HG03442 (cell line): ENCODE data around the gene TSEN15.
A peak's percentile ranks its signal among the peaks of the same experiment; 100 is the strongest.
"Not testable (repeated sequence)": the region's sequence is repeated elsewhere in the genome, so short reads cannot be mapped to it uniquely, and the experiment has no call there.

Experiments
- ATAC-seq: cut with Tn5 transposase; IDR thresholded peaks from one replicate; pipeline ENCODE4 v1.9.1; 2021; ENCODE audit warnings: mild to moderate bottlenecking, moderate library complexity; ENCODE audit not compliant: unreplicated experiment

Gene TSEN15

GRCh38 chr1:184031092-184031408 is 20.5 kb upstream of the TSEN15 start:
- ATAC-seq = no peak

GRCh38 chr1:184031409-184032107 is 20.0 kb upstream of the TSEN15 start:
- ATAC-seq = no peak

- ATAC-seq = no peak
Observed at GRCh38 chr1:184032306-184032929, 19.1 kb upstream of the TSEN15 start.

GRCh38 chr1:184032930-184033418 is 18.6 kb upstream of the TSEN15 start:
- no peak for ATAC-seq

- ATAC-seq = no peak
Observed at GRCh38 chr1:184033711-184034167, 17.8 kb upstream of the TSEN15 start.

GRCh38 chr1:184034761-184035379 is 16.7 kb upstream of the TSEN15 start:
- ATAC-seq = no peak

GRCh38 chr1:184035719-184036516 is 15.6 kb upstream of the TSEN15 start:
- ATAC-seq = no peak

GRCh38 chr1:184036517-184036949 is 15.0 kb upstream of the TSEN15 start:
- ATAC-seq = peak; percentile 27

- ATAC-seq = no peak
Observed at GRCh38 chr1:184037849-184038591, 13.5 kb upstream of the TSEN15 start.

GRCh38 chr1:184039126-184039525 is 12.4 kb upstream of the TSEN15 start:
- ATAC-seq = no peak

GRCh38 chr1:184041731-184042130 is 9.8 kb upstream of the TSEN15 start:
- ATAC-seq = no peak

- not testable (repeated sequence) for ATAC-seq
Observed at GRCh38 chr1:184043315-184043714, 8.2 kb upstream of the TSEN15 start.

GRCh38 chr1:184044603-184045376 is 6.7 kb upstream of the TSEN15 start:
- ATAC-seq = no peak

- not testable (repeated sequence) for ATAC-seq
Observed at GRCh38 chr1:184047541-184047940, 4.0 kb upstream of the TSEN15 start.

- ATAC-seq = no peak
Observed at GRCh38 chr1:184048561-184049240, 2.8 kb upstream of the TSEN15 start.

GRCh38 chr1:184049291-184049690 is 2.2 kb upstream of the TSEN15 start:
- ATAC-seq = no peak

GRCh38 chr1:184049836-184050468 is 1.6 kb upstream of the TSEN15 start:
- ATAC-seq = no peak

- no peak for ATAC-seq
Observed at GRCh38 chr1:184050636-184051035, 894 bp upstream of the TSEN15 start.

- ATAC-seq = no peak
Observed at GRCh38 chr1:184051138-184051484, 419 bp upstream of the TSEN15 start.
